Vagina (tissue), 2 donors: ENCODE measurements around the gene AP5B1. TPM values are rescaled to one million over a fixed set of nuclear protein-coding genes. Genes with fewer than 3 reads are reported as not detected.

Source experiments
- DNase-seq, 2 donors: peaks; one replicate each; pipeline ENCODE4 v3.0.0-alpha.2; 2017; ENCODE audit errors: extremely low spot score in 2 of 2
- H3K27ac ChIP-seq: fragments of 200-600 bp; sonication (generic); one replicate; pipeline ENCODE4 v1.5.1; 2019
- H3K27me3 ChIP-seq: fragments of 200-600 bp; sonication (generic); one replicate; pipeline ENCODE4 v1.5.1; 2019
- H3K36me3 ChIP-seq, 2 donors: fragments of 200-600 bp; sonication (generic); one replicate each; pipeline ENCODE4 v1.5.1; 2017 to 2019
- H3K4me1 ChIP-seq: fragments of 200-600 bp; sonication (generic); one replicate; pipeline ENCODE4 v1.5.1; 2019
- H3K4me3 ChIP-seq, 2 donors: fragments of 200-600 bp; sonication (generic); 1 replicate in 1 of 2; 2 replicates in 1 of 2; pipeline ENCODE4 v1.5.1; 2016 to 2019
- H3K9me3 ChIP-seq: fragments of 200-600 bp; sonication (generic); one replicate; pipeline ENCODE4 v1.5.1; 2019
- CTCF ChIP-seq, 3 experiments: fragments of 450-650 bp in 2 of 3; fragments of 200-600 bp in 1 of 3; sonication (generic) in 1 of 3; IDR thresholded peaks; one replicate each; pipeline ENCODE4 v1.5.1; 2017 to 2019; ENCODE audit warnings: antibody characterized with exemption in 3 of 3, mild to moderate bottlenecking in 2 of 3, moderate library complexity in 2 of 3
- POLR2A ChIP-seq, 2 donors: fragments of 450-650 bp; IDR thresholded peaks; one replicate each; pipeline ENCODE4 v1.6.1; 2017; ENCODE audit warnings: antibody characterized with exemption in 2 of 2, mild to moderate bottlenecking in 2 of 2, moderate library complexity in 2 of 2
- POLR2AphosphoS5 ChIP-seq, 2 donors: sonication (generic); formaldehyde crosslinking; IDR thresholded peaks; one replicate each; pipeline ENCODE4 v1.9.0; 2017; ENCODE audit warnings: antibody characterized with exemption in 2 of 2, mild to moderate bottlenecking in 2 of 2, low read depth in 1 of 2; ENCODE audit not compliant: insufficient read depth in 1 of 2
- intact Hi-C: fragments of 100-400 bp; cut with DNase I; formaldehyde crosslinking; loops from one replicate; pipeline ENCODE4 v1.15.1; 2023
- total RNA-seq: library from RNA; depleted of rRNA; stranded (reverse); fragments of >200 nt; gene quantifications from one replicate; pipeline ENCODE4 v1.2.3, GENCODE V29; 2016

Gene AP5B1
- total RNA-seq, 1 donor from 2014 or later = 16.5 TPM

- Histone ChIP-seq H3K9me3 (no peaks in the 10 kb centered on the region), H3K27me3 (peaks cover 10% of the 10 kb centered on the region), H3K27ac (no peak overlapping the region), H3K36me3 (peaks cover 0 to 13% of the 10 kb centered on the region in 2 donors), H3K4me3 (no peak overlapping the region), H3K4me1 (peaks cover 55% of the 10 kb centered on the region)
- no peak for DNase-seq
- intact Hi-C loops = loop anchor here (5.0 kb wide), 2 partner anchors 34 to 71 kb away; partner anchors contain the start of gene KAT5
- TF ChIP-seq POLR2A (IDR thresholded peaks at IDR 0.05) = no peak
- no peak for TF ChIP-seq POLR2AphosphoS5 (IDR thresholded peaks at IDR 0.05; ENCODE audit: insufficient read depth in 1 of 2, low read depth in 1 of 2)
- TF ChIP-seq CTCF (IDR thresholded peaks at IDR 0.05) = no peak
Measured at GRCh38 chr11:65782816-65783228, 2.0 kb upstream of the AP5B1 start.

GRCh38 chr11:65781962-65782815, 1.4 kb upstream of the AP5B1 start:
- TF ChIP-seq POLR2A (IDR thresholded peaks at IDR 0.05) (no peak), POLR2AphosphoS5 (IDR thresholded peaks at IDR 0.05; ENCODE audit: insufficient read depth in 1 of 2, low read depth in 1 of 2) (peak in 1 of 2 donors; percentile 17), CTCF (IDR thresholded peaks at IDR 0.05) (no peak)
- Histone ChIP-seq H3K27me3 (peaks cover 10% of the 10 kb centered on the region), H3K4me3 (peak overlapping the region in 1 of 2 donors; percentile 79), H3K36me3 (peaks cover 0 to 19% of the 10 kb centered on the region in 2 donors), H3K9me3 (no peaks in the 10 kb centered on the region), H3K4me1 (peaks cover 52% of the 10 kb centered on the region), H3K27ac (peak overlapping the region; percentile 70)
- peak in 1 of 2 donors; percentile 82 for DNase-seq
- intact Hi-C loops = loop anchor here (5.0 kb wide), 2 partner anchors 35 to 70 kb away; partner anchors contain the start of gene KAT5

GRCh38 chr11:65781152-65781961, 581 bp upstream of the AP5B1 start:
- peaks cover 0 to 20% of the 10 kb centered on the region in 2 donors for H3K36me3 ChIP-seq
- peak; percentile 75 to 93 for DNase-seq
- H3K27ac ChIP-seq = peak overlapping the region; percentile 70
- H3K9me3 ChIP-seq = no peaks in the 10 kb centered on the region
- TF ChIP-seq CTCF (IDR thresholded peaks at IDR 0.05) = peak in 1 of 3 experiments; percentile 6
- TF ChIP-seq POLR2AphosphoS5 (IDR thresholded peaks at IDR 0.05; ENCODE audit: insufficient read depth in 1 of 2, low read depth in 1 of 2) = no peak
- H3K4me1 ChIP-seq = peaks cover 43% of the 10 kb centered on the region
- peaks cover 8% of the 10 kb centered on the region for H3K27me3 ChIP-seq
- intact Hi-C loops = loop anchor here (5.0 kb wide), 2 partner anchors 36 to 69 kb away; partner anchors contain the start of gene KAT5
- peak overlapping the region; percentile 79 to 99 for H3K4me3 ChIP-seq

- Histone ChIP-seq H3K36me3 (peaks cover 0 to 20% of the 10 kb centered on the region in 2 donors), H3K9me3 (no peaks in the 10 kb centered on the region), H3K4me1 (peaks cover 34% of the 10 kb centered on the region), H3K27me3 (no peaks in the 10 kb centered on the region), H3K4me3 (peak overlapping the region; percentile 79 to 99), H3K27ac (peak overlapping the region; percentile 76)
- intact Hi-C loops = loop anchor here (5.0 kb wide), 2 partner anchors 37 to 68 kb away; partner anchors contain the start of gene KAT5
- TF ChIP-seq CTCF (IDR thresholded peaks at IDR 0.05) (peak; percentile 31 to 75 (median 36)), POLR2AphosphoS5 (IDR thresholded peaks at IDR 0.05; ENCODE audit: insufficient read depth in 1 of 2, low read depth in 1 of 2) (no peak)
- peak; percentile 87 to 95 for DNase-seq
Measured at GRCh38 chr11:65779919-65780769, 632 bp downstream of the AP5B1 start.
